ENCODE measurements around the gene TGFBR3L.
"Not testable (repeated sequence)": the region's sequence is repeated elsewhere in the genome, so short reads cannot be mapped to it uniquely, and the experiment has no call there.

Gene TGFBR3L

DNA sequence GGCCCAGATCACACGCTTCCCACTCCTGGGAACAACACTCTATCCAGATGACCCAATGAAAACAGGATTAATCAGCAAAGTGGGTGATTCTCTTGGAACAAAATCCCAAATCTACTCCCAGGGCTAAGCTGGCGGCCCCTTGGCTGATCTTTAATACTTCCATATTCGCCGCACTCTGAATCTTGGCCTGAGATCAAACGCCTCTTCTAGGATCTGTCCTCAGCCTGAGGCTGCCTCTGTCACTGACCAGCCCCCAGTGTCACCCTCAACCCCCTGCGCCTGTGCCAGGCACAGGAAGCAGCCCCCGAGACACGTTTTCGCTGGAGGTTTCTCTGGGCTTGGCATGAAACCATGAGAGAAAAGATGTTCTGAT, 13.7 kb downstream of the TGFBR3L start:
- no peak for DNase-seq (ENCODE audit: low spot score)

DNA sequence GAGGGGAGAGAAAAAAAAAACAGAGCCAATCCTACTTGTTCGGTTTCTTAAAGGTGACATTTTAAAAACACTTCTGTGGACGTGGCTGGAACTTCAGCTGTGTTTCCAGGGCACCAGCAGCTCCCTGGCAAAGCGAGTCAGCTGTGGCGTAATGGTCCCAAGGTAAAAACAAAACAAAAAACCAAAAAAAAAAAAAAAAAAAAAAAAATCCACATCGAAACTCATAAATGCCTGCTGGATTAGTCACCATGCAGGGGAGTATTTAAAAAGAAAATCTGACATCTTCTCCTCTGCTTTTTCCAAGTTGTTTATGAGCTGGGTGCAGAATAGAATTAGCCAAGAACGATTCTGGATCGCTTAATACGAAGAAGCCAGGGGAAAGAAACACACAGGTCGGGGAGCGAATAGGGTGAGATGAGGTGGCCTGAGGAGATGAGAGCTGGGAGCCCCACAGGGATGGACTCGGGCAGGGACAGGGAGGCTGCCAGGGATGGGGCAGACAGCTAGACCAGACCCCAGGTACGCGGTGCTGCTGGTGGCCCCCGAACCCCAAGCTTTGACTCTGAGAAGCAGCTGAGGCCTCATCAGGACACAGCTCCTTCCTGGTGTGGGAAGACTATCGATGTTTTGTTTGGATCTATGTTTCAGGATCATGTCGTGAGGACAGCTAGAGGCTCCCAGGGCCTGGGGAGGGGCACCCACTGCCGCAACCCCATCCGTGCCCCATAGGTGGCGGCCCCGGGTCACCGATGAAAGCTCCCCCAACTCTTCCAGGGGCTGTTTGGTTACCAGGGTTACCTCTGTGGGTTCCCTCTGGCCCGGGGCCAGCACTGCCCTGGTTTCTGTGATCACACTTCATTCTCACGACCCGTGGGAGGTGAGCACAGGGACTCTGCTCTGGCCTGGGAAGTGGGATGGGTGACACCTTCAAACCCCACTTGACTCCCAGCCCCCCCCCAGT, 14.4 kb downstream of the TGFBR3L start:
- peak; percentile 47 for DNase-seq (ENCODE audit: low spot score)

GRCh38 chr19:7930030-7930429, 15.4 kb downstream of the TGFBR3L start:
- not testable (repeated sequence) for DNase-seq (ENCODE audit: low spot score)

- no peak for DNase-seq (ENCODE audit: low spot score)
Measured at GRCh38 chr19:7930765-7931164, 16.1 kb downstream of the TGFBR3L start.

DNA sequence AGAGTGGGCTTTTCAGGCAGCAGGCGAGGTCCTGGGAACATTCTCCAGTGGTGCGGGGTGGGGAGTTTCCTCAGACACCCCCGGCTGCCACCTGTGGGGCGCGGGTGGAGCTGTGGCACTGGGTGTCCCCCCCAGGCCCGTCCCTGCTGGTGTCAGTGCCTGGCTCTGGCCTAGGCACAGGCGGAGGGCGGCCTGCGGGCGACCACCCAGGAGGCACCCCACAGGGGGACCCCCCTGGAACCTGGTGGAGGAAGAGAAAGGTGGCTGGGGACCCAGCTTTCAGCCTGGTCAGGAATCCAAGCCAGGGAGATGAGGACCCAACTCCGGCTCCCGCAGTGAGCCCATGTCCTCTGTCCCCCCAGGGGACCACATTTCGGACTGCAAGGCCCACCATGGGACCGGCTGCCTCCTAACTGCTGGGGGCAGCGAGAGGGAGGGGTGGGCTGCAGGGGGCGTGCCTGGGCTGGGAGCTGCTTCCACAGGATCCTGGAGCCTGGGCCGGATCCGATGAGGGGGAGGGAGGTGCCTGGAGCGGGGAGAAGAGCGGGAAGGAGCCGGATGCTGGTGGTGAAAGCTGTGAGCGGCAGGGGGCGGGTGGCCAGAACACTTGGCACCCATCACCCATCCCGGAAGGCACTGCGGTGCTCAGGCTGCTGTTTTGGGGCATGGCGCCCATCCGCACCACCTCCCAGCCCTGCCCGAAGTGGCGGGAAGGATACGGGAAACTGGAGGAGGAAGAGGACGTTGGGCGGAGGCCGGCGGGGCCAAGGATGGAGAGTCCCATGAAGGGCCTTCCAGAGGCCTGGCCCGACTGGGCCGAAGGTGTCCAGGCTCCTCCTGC, 16.8 kb downstream of the TGFBR3L start:
- no peak for DNase-seq (ENCODE audit: low spot score)

DNA sequence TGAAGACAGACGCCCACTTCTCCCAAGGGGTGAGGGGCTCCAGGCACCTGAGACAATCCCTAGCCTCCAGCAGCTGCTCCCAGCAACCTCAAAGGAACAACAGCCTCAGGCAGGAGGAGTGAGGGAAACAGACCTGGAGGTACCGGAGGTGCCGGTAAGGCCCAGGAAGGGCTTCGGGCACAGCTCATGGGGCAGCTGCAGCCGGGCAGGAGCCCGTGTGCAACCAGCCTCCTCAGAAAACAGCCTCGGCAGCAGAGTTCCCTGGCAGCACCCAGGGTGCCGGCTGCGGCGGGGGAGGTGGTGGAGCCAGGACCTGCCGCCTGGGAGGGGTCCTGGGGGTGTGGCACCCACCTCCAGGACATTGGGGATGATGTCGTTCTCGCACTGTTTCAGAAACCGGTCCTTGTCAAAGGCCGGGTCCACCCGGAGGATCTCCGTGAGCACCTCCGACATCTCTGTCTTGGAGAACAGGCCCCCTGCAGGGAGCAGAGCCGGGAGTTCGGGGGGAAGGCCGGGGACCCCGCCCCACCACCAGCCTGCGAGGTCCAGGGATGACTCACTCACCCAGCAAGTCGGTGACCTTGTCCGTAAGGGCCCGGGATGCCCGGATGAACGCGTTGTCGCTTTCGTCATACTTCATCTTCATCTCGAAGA, 17.8 kb downstream of the TGFBR3L start:
- no peak for DNase-seq (ENCODE audit: low spot score)

DNA sequence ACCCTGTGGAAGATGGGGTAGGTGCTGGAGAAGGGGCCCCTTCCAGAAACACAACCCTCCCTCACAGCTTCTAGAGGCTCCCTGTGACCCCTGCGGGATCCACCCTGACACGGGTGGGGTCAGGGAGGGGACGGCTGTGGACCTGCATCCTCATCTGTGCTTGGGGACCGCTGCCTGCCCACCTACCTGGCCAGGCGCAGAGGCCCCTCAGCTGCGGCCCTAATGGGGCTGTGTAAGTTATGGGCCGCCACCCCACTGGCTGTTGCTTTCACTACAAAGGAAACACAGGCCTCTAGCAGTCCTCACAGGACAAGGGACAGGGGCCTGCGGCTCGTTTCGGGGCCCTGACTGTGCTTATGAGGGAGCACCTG, 18.3 kb downstream of the TGFBR3L start:
- no peak for DNase-seq (ENCODE audit: low spot score)

DNA sequence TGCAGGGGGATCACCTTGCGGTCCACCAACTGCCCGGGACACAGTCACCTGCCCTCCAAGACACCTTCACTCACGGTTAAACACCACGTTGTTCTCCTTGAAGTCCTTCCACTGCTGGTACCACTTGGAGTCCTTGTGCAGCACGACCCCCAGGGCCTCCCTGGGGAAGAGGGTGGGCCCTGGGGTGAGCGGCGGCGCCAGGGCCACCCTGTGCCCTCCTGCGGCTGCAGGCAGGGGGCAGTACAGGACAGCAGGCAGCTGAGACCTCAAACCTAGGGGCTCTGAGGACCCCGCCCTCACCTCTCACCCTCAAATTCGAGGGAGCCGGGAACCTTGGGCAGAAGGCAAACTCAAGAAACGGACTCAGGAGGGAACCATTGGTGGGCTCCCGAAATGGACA, 18.8 kb downstream of the TGFBR3L start:
- DNase-seq (ENCODE audit: low spot score): no peak

DNA sequence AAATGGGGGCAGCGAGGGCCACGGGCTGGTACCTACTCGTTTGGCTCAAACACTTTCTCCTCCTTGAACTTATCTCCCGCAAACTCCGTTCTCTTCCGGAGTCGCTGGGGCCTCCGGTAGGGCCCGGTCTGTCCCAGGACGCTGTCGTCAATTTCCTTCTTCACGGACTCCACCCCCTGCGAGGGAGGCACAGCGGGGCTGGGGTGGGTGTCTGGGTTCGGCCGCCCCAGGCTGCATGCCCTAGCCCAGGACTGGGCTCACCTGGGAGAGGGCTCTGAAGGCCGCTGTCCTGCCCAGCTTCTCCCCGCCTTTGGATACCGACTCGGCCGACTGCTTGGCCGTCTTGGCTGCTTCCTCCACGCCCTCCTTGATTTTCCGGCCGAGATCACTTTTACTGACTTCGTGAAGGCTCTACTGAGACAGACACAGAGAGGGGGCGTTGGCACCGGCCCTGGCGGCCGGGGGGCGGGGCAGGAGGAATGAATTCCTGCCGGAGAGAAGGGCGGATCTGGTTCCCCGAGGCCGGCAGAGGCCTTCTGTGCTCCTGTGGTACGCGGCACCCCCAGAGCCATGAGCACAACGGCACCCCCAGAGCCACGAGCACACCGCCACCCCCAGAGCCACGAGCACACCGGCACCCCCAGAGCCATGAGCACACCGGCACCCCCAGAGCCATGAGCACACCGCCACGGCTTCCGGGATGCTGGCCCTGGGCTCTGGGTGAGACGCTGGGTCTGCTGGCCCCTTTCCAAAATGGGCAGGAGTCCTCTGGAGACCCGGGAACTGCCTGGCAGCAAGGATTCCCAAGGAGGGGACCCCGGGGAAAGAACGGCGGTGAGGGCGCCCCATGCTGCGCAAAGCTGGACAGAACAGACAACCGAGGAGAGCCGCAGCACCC, 19.4 kb downstream of the TGFBR3L start:
- DNase-seq (ENCODE audit: low spot score): no peak

- DNase-seq (ENCODE audit: low spot score): no peak
Measured at GRCh38 chr19:7934766-7935165, 20.1 kb downstream of the TGFBR3L start.

DNA sequence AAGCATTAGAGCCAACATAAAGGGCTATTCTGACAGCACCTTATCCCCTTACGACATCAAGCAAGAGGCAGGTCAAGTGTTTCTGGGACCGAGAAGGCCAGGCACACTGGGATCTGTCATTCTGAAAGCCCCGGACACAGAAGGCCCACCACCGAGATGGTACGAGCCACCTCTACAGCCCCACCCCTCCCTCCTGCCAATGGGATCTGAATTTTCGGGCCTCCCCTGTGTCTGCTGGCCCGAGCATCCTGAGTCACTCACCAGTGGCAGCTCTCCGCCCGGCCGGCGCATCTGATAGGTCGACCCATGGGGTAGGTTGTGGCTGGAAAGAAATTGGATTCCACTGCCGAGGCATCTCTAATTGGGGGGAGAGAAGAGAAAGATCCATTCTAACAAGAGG, 26.2 kb downstream of the TGFBR3L start:
- DNase-seq (ENCODE audit: low spot score): no peak

GRCh38 chr19:7941895-7942596, 27.4 kb downstream of the TGFBR3L start:
- DNase-seq (ENCODE audit: low spot score): no peak

DNA sequence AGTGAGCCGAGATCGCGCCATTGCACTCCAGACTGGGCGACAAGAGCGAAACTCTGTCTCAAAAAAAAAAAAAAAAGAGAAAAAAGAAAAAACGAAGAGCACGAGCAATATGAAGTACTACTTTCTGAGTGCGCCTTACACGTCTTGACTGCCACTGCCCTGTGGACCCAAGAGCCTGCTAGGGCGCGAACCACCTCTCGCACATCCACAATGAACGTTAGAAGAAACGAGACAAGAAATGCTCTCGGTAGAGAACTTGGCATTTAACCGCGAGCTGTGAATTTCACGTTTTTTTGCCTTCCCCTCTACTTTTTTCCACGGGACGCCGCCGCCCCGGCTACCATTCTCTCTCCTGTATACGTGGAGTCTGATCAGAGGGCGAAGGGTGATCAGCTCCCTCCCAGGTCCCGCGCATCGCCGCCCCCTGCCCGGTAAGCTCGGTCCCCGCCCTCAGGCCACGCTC, 28.4 kb downstream of the TGFBR3L start:
- DNase-seq (ENCODE audit: low spot score): no peak

DNA sequence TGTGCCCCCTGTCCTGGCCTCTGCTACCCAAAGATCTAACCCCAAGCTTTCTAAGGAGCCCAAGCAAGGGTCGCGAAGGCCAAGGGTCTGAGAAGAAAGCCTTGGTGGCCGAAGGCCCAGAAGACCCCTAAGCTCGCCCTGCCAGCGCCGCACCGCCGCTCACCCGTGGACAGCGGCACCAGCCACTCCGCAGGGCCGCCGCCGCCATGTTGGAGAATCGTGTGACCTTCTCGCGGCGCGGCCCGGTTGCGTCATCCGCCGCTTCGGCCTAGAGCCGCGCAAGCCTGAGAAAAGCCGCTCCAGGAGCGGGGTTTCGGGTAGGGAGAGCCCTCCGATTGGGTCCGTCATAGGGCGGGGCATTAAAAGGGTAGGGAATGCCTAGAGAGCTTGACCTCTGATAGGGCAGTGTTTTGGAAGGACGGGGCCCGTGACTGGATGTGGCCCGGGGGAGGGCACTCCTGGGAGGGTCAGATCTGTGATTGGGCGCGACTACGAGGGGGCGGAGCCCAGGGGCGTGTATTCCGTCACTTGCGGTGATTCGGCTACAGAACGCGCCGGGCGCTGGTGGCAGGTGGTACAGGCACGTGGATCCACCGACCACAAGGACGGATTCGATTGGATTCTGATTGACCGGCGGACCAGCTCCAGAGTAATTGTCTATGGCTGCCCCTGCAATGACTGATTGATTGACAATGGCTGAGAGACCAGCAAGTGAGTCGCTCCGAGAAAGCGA, 29.0 kb downstream of the TGFBR3L start, which contains the start of gene TIMM44:
Gene TIMM44, minus strand, starts transcription at position 223 of the 733 bp plus-strand sequence. Its CDS starts 15 bp downstream, at position 208.
- peak; percentile 99 for DNase-seq (ENCODE audit: low spot score)

DNA sequence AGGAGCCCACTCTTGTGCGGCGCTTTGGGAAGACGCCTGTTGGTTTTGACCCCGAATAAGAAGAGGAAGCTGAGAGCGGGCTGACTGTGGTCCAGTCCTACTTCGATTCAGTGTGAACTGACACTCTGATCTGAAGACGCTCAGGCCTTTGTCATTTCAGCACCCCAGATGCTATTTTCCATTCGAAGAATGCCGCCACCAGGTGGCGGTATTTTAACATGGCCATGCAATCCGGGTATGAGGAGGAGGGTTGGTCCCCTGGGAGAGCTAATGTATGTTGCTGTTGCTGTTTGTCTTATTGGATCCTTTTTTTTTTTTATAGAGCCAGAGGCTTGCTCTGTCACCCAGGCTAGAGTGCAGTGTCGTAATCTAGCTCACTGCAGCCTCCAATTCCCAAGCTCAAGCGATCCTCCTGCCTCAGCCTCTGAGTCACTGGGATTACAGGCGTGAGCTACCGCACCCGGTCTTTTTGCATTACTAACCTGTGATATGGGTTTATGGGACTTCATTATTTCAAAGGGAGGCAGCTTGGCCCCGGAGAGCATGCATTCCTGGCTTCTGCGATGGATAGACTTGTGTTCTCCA, 29.6 kb downstream of the TGFBR3L start:
- peak; percentile 81 for DNase-seq (ENCODE audit: low spot score)

GRCh38 chr19:7947939-7948338, 33.3 kb downstream of the TGFBR3L start:
- DNase-seq (ENCODE audit: low spot score): no peak

DNA sequence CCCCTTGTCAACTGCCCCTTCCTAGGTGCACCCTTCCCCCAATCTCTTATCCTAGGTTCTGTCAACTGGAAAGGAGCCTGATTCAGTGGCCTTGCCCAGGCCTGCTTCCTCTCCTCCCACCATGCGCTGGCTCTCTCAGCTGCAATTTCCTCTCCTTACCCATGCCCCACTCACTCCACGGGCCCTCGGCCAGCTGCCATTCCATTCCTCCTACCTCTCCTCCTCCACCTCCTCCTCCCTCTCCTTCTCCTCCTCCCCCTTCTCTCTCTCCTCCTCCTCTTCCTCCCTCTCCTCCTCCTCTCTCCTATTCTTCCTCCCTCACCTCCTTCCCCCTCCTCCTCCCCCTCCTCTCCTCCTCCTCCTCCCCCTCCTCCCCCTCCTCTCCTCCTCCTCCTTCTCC, 38.4 kb downstream of the TGFBR3L start:
- no peak for DNase-seq (ENCODE audit: low spot score)

GRCh38 chr19:7953576-7953975, 38.9 kb downstream of the TGFBR3L start:
- no peak for DNase-seq (ENCODE audit: low spot score)

DNA sequence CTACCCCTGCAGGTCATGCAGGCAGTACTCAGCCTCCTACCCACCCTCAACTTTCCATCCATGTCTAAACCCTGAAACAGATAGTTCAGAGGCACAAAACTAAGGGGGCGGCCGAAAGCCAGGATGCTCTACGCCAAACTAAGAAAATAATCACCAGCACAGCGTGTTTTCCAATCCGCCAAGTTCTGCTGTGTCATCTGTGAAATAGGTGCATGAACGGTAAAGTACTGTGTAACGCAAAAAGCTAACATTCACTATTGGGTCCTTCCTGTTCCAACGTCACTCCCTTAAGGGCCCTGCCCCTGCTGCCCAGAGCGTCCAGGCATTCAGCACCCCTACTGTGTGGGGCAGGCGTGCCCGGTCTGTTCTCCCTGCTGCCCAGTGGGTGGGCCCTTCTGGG, 41.1 kb downstream of the TGFBR3L start:
- no peak for DNase-seq (ENCODE audit: low spot score)

DNA sequence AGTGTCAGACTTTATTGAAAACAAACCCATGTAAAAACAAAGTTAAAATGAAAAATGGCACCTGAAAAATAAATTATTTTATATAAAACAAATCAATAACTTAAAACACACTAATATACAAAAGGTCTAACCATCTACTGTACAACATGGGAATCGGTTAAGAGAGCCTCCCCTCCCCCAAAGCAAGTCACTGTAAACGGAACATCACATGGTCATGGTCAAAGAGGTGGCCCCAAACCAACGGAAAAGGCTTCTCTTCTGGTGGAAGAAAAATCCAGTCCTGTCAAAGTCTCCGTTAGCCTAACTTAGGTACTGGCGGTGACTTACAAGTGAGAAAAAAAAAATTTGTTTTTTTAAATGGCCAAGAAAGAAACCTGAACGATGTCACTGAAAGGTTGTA, 44.6 kb downstream of the TGFBR3L start:
- no peak for DNase-seq (ENCODE audit: low spot score)

Data from CD4-positive, alpha-beta T cell treated with Interleukin-6 at 100 ng/mL for 8 hours (primary cell).